Stimulated activated CD4-positive, alpha-beta T cell treated with anti-CD3 and anti-CD28 coated beads, Interleukin-15, amount 100 ng/mL, for 1 hour (primary cell): ENCODE results near the gene HIPK2.

Experiments
- DNase-seq, 2 donors: peaks; one replicate each; pipeline ENCODE4 v3.0.0-alpha.2; 2020; ENCODE audit warnings: low read depth in 1 of 2, low spot score in 1 of 2

HIPK2 gene

GRCh38 chr7:139737221-139738100, 40.3 kb downstream of the HIPK2 start:
- DNase-seq: no peak

GRCh38 chr7:139735912-139736595, 41.7 kb downstream of the HIPK2 start:
- DNase-seq: no peak

- no peak for DNase-seq
These were observed 42.3 kb downstream of the HIPK2 start for GRCh38 chr7:139735466-139735865.

GRCh38 chr7:139734395-139734794, 43.4 kb downstream of the HIPK2 start:
- DNase-seq: no peak

DNA sequence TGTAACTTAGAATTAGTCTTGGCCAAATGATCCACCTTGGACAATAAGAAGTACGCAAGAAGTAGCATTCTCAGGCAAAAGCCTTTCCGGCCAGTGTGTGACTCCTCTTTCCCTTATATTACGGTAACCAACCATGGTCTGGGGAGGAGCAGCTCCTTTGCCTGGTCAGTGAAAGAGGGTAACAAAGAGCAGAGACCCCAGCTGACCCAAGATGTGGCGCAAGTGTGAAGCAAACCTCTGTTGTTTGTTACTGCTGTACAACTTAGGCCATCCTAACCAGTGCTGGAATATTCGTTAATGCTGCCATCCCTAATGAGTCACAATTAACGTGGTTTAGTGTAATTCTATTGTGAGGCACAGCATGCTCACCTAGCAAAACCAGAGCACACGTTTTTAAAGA, 44.0 kb downstream of the HIPK2 start:
- no peak for DNase-seq

GRCh38 chr7:139732471-139733167, 45.2 kb downstream of the HIPK2 start:
- no peak for DNase-seq

DNA sequence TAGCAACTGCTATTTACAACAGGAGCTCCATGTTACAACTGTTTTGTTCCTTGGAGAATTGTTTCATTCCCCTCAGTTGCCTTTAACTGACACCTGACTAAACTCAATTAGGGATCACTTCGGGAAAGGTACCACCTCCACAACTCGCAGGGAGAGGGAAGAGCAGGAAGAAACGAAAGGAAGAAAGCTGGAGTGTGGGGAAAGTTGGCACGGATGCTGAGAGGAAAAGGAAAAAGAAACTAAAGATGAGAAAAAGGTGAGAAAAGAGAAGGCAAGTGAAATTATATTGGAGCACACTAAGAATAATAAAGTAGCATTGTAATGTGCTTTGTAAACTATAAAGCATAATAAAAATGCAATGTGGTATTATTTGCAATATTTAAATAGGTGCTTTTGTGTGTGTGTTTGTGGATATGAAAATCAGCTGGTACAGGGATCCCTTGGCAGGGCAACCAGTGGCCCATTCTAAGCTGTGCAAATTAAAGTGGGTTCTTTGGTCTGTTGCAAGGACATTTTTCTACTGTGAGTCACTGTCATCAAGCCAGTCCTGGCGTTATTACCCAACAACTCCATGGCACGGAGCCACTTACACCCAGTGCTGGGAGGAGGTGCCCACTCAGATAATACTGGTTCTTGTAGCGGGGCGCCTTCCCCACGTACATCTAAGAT, 45.9 kb downstream of the HIPK2 start:
- no peak for DNase-seq

GRCh38 chr7:139730746-139731612, 46.8 kb downstream of the HIPK2 start:
- no peak for DNase-seq

DNA sequence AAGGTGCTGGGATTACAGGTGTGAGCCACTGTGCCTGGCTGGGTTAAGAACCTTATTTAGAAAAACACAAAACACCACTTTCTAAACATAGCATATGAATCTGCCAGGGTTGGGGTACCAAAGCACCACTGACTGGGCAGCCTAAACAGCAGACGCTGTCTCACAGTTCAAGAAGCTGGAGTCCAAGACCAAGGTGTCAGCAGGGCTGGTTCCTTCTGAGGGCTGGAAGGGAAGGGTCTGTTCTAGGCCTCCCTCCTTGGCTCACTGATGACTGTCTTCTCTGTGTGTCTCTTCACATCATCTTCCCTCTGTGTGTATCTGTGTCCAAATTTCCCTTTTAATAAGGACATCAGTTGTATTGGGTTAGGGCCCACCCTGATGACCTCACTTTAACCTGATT, 49.6 kb downstream of the HIPK2 start:
- no peak for DNase-seq

GRCh38 chr7:139727151-139727705, 50.6 kb downstream of the HIPK2 start:
- no peak for DNase-seq

DNA sequence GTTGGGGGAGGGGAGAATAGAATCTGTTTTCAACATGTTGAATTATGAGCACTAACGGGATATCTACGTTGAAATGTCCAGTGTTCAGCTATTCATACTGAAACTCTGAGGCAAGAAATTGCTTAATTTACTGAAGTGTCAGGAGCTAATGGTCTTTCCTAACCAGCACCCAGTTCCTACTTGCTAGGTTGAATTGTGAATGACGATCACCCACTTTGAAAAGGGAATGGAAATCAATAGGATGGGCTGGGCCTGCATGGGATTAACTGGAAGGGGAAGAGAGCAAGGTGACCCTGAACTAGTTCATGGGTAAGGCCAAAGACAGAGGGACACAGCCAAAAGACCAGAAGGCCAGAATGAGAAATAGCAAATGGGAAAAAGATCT, 51.3 kb downstream of the HIPK2 start:
- no peak for DNase-seq

GRCh38 chr7:139725858-139726484, 51.8 kb downstream of the HIPK2 start:
- no peak for DNase-seq

GRCh38 chr7:139725077-139725476, 52.7 kb downstream of the HIPK2 start:
- no peak for DNase-seq

DNA sequence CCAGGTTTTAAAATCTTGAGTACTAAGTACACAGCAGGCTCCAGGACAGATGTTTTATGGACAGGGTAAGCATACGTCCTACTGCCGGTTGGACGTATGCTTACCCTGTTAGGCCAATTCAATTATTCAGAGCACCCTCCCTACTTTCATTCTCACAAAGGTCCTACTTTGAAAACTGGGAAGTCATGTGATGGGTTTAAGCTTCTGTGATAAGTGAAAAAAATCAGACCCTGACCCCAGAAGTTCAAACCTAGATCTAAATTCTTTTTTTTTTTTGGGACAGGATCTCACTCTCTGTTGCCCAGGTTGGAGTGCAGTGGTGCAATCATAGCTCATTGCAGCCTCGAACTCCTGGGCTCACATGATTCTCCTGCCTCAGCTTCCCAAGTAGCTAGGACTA, 55.2 kb downstream of the HIPK2 start:
- DNase-seq: no peak

GRCh38 chr7:139721821-139722220, 56.0 kb downstream of the HIPK2 start:
- no peak for DNase-seq

GRCh38 chr7:139721417-139721816, 56.4 kb downstream of the HIPK2 start:
- DNase-seq: no peak

- DNase-seq: no peak
These were observed 57.0 kb downstream of the HIPK2 start for GRCh38 chr7:139720705-139721231.

DNA sequence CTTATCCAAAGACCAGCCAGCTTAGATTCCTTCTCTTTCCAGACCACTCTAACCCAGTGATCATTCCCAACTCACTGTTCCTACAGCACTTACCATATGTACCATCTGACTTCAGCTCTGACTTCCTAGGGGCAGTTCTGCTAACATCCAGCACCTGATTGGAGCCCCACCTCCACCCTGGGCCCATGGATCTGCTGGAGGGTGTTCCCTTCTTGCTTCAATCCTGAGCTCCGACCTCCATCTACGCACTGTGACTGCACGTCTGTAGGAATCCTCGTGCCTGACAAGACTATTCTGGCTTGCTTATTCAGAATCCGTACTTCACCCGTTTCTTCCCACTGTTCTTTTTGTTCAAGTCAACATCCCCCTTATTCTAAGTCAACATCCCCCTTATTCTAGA, 57.6 kb downstream of the HIPK2 start:
- DNase-seq: no peak

DNA sequence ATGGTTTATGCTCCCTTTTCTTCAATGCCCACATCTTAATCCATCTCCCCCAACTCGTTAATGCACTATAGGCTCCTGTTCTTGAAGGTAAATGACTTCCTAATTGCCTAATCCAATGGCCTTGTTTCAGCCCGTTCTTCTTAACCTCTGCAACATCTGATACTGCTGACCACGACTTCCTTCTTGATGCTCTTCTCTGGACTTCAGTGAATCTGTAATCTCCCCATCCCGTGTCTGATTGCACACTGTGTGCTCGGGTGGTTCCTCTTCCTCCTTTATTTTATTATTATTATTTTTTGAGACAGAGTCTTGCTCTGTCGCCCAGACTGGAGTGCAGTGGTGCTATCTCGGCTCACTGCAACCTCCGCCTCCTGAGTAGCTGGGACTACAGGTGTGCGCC, 58.9 kb downstream of the HIPK2 start:
- no peak for DNase-seq
